Liver (tissue), 3 donors: ENCODE measurements around the gene BIRC7.

ENCODE experiments used
- CTCF ChIP-seq: fragments of 150-350 bp; IDR thresholded peaks from 2 replicates; pipeline ENCODE4 v1.5.1; 2017; ENCODE audit warnings: improper control_type of control experiment, low read depth, low read length; ENCODE audit not compliant: missing input control
- FOXA1 ChIP-seq: IDR thresholded peaks from 2 replicates; pipeline ENCODE4 v1.6.1; 2016; ENCODE audit warnings: antibody characterized with exemption
- MAX ChIP-seq: IDR thresholded peaks from 2 replicates; pipeline ENCODE4 v1.6.1; 2016; ENCODE audit warnings: antibody characterized with exemption
- RAD21 ChIP-seq, 2 donors: IDR thresholded peaks; 2 replicates each; pipeline ENCODE4 v1.6.1; 2016; ENCODE audit warnings: antibody characterized with exemption in 2 of 2, mild to moderate bottlenecking in 2 of 2
- YY1 ChIP-seq: IDR thresholded peaks from 2 replicates; pipeline ENCODE4 v1.6.1; 2016; ENCODE audit warnings: antibody characterized with exemption, mild to moderate bottlenecking
- ZBTB33 ChIP-seq: IDR thresholded peaks from 2 replicates; pipeline ENCODE4 v1.6.1; 2016; ENCODE audit warnings: antibody characterized with exemption
- TF ChIP-seq, protein P1 (sequence below): IDR thresholded peaks from 2 replicates; pipeline ENCODE4 v1.6.1; 2016; ENCODE audit warnings: antibody characterized with exemption
- donor health status: healthy.
- donor health status: healthy.

DNA sequence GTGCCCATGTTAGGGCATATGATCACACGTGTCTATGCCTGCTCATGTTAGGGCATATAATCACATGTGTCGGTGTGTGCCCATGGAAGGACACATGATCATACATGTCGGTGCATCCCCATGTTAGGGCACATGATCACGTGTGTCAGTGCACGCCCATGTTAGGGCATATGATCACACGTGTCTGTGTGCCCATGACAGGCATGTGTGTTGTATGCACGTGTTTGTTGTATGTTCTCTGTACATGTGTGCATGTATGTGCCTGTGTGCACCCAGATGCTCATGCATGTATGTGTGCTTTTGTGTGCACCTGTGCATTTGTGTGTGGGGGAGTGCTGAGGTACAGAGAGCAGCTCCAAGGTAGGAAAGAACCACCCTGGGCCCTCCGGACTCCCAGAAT is 49.6 kb upstream of the BIRC7 start:
- no peak for TF ChIP-seq CTCF
- no peak for TF ChIP-seq FOXA1
- TF ChIP-seq RAD21 (IDR thresholded peaks at IDR 0.05) = no peak
- no peak for TF ChIP-seq ZBTB33
- TF ChIP-seq, protein P1, sequence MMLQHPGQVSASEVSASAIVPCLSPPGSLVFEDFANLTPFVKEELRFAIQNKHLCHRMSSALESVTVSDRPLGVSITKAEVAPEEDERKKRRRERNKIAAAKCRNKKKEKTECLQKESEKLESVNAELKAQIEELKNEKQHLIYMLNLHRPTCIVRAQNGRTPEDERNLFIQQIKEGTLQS = no peak
- TF ChIP-seq YY1 = no peak
- no peak for TF ChIP-seq MAX
